Transverse colon (tissue), 4 donors: ENCODE results near the gene CYSTM1.

ENCODE experiments used
- EP300 ChIP-seq: sonication (generic); formaldehyde crosslinking; IDR thresholded peaks from one replicate; pipeline ENCODE4 v1.6.1; 2017; ENCODE audit warnings: antibody characterized with exemption, low read depth
- POLR2A ChIP-seq: fragments of 450-650 bp; IDR thresholded peaks from one replicate; pipeline ENCODE4 v1.6.1; 2016; ENCODE audit warnings: antibody characterized with exemption, mild to moderate bottlenecking, moderate library complexity
- POLR2AphosphoS5 ChIP-seq, 3 donors: sonication (generic); formaldehyde crosslinking; IDR thresholded peaks; one replicate each; pipeline ENCODE4 v1.6.1; 2016; ENCODE audit warnings: antibody characterized with exemption in 3 of 3
- TF ChIP-seq, protein P1 (sequence below), 5 experiments: fragments of 200-600 bp in 3 of 5; fragments of 450-650 bp in 2 of 5; sonication (generic) in 3 of 5; IDR thresholded peaks; 1 replicate in 2 of 5; 2 replicates in 3 of 5; pipeline ENCODE4 v1.5.1; 2016 to 2017; ENCODE audit warnings: antibody characterized with exemption in 5 of 5, inconsistent platforms in 3 of 5, mild to moderate bottlenecking in 2 of 5, moderate library complexity in 1 of 5

DNA sequence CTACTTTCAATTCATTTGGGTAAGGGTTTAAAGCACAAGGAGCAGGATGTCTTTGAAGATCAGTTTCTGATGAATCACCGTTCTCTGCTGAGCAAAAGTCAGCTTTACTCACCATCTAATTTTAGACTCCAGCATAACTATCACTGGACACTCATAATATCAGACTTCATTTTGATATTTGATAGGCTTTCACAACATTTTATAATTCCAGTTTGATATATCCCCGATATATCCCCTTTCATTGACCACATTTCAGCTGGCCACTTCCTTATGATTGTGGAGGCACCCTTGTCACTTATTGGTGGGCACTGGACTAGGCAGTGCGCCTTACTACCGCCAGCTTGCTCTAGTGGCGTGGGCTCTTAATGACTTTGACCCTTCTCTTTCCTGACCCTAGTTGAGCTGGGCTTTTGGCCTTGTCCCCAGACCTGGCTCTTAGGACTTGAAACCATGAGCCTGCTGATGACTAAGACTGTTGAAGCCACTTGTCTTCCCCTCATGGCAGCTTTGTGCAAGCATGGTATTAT is 46.8 kb downstream of the CYSTM1 start:
- no peak for TF ChIP-seq POLR2A
- TF ChIP-seq, protein P1, sequence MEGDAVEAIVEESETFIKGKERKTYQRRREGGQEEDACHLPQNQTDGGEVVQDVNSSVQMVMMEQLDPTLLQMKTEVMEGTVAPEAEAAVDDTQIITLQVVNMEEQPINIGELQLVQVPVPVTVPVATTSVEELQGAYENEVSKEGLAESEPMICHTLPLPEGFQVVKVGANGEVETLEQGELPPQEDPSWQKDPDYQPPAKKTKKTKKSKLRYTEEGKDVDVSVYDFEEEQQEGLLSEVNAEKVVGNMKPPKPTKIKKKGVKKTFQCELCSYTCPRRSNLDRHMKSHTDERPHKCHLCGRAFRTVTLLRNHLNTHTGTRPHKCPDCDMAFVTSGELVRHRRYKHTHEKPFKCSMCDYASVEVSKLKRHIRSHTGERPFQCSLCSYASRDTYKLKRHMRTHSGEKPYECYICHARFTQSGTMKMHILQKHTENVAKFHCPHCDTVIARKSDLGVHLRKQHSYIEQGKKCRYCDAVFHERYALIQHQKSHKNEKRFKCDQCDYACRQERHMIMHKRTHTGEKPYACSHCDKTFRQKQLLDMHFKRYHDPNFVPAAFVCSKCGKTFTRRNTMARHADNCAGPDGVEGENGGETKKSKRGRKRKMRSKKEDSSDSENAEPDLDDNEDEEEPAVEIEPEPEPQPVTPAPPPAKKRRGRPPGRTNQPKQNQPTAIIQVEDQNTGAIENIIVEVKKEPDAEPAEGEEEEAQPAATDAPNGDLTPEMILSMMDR (IDR thresholded peaks at IDR 0.05): no peak
- no peak for TF ChIP-seq POLR2AphosphoS5 (IDR thresholded peaks at IDR 0.05)
- no peak for TF ChIP-seq EP300
